LNCaP clone FGC (cell line): ENCODE data around the gene STPG4.

ENCODE experiments used
- DNase-seq: peaks from one replicate; pipeline ENCODE4 v3.0.0-alpha.2; 2011; ENCODE audit warnings: low read depth
- H3K4me3 ChIP-seq: 2 replicates; pipeline ENCODE4 v1.5.1; 2011; ENCODE audit warnings: mild to moderate bottlenecking, low read depth, low read length, control low read depth
- CTCF ChIP-seq: IDR thresholded peaks from 2 replicates; pipeline ENCODE4 v1.5.1; 2012; ENCODE audit warnings: mild to moderate bottlenecking; ENCODE audit not compliant: control insufficient read depth, insufficient read depth; ENCODE audit errors: extremely low read depth

The STPG4 gene

GRCh38 chr2:47060652-47061170 lies 94.4 kb downstream of the STPG4 start:
- H3K4me3 ChIP-seq, result no peak overlapping the region
- TF ChIP-seq CTCF, result no peak
- no peak for DNase-seq

GRCh38 chr2:47058003-47058931 lies 96.8 kb downstream of the STPG4 start:
- no peak for TF ChIP-seq CTCF
- DNase-seq, result no peak
- H3K4me3 ChIP-seq, result no peak overlapping the region

- H3K4me3 ChIP-seq, result no peak overlapping the region
- TF ChIP-seq CTCF, result no peak
- DNase-seq, result no peak
Measured at GRCh38 chr2:47057687-47058002, 97.5 kb downstream of the STPG4 start.

- no peak for DNase-seq
Measured at GRCh38 chr2:47056868-47057686, 98.0 kb downstream of the STPG4 start.

GRCh38 chr2:47056374-47056773 lies 98.7 kb downstream of the STPG4 start:
- no peak for TF ChIP-seq CTCF
- DNase-seq, result no peak
- no peak overlapping the region for H3K4me3 ChIP-seq

More at GRCh38 chr2:47056868-47057686, 98.0 kb downstream of the STPG4 start:
- TF ChIP-seq CTCF, result no peak
- H3K4me3 ChIP-seq, result no peak overlapping the region

- TF ChIP-seq CTCF, result no peak
- DNase-seq, result no peak
- no peak overlapping the region for H3K4me3 ChIP-seq
Measured at GRCh38 chr2:47054868-47055267, 100.2 kb downstream of the STPG4 start.
